H1 (cell line): ENCODE results near the gene PCED1B. TPM values are rescaled to one million over a fixed set of nuclear protein-coding genes. Genes with fewer than 3 reads are reported as not detected.

Source experiments
- CTCF ChIA-PET: fragments of 300-600 bp; sonication (Branson Sonifier 250); formaldehyde crosslinking; loops from one replicate; lab custom pipeline; 2021; ENCODE audit not compliant: partially characterized antibody; lab: Charles Lee
- POLR2A ChIA-PET: fragments of 300-600 bp; sonication (Branson Sonifier 250); formaldehyde crosslinking; loops from one replicate; lab custom pipeline; 2021; ENCODE audit warnings: inconsistent platforms; ENCODE audit not compliant: partially characterized antibody; lab: Charles Lee
- DNase-seq, 2 experiments: peaks; one replicate each; pipeline versions ENCODE4 v3.0.0 to v3.0.0-alpha.2; 2010 to 2022; ENCODE audit warnings: low spot score in 2 of 2, low read depth in 1 of 2, mixed read lengths in 1 of 2
- FAIRE-seq: peaks from 2 replicates; lab custom pipeline; 2011; peaks lifted over from hg19 to GRCh38; lab: Jason Lieb, UNC
- H2AFZ ChIP-seq: 2 replicates; pipeline ENCODE4 v1.8.1; 2012; ENCODE audit warnings: low read length, inconsistent platforms
- H2AK5ac ChIP-seq: 2 replicates; pipeline ENCODE4 v1.6.1; 2013; ENCODE audit warnings: low read depth, low read length
- H2BK120ac ChIP-seq: replicated peaks from 2 replicates; pipeline ENCODE3; 2013; ENCODE audit warnings: low read depth, low read length, inconsistent platforms
- H2BK12ac ChIP-seq: 2 replicates; pipeline ENCODE4 v1.6.1; 2013; ENCODE audit warnings: low read depth, low read length
- H2BK15ac ChIP-seq: 2 replicates; pipeline ENCODE4 v1.6.1; 2013; ENCODE audit warnings: low read length
- H2BK20ac ChIP-seq: 2 replicates; pipeline ENCODE4 v1.6.1; 2013; ENCODE audit warnings: low read length
- H2BK5ac ChIP-seq: 2 replicates; pipeline ENCODE4 v1.6.1; 2013; ENCODE audit warnings: low read depth, low read length
- H3K14ac ChIP-seq: 2 replicates; pipeline ENCODE4 v1.6.1; 2013; ENCODE audit warnings: inconsistent platforms; ENCODE audit not compliant: insufficient read length
- H3K18ac ChIP-seq: 2 replicates; pipeline ENCODE4 v1.6.1; 2013; ENCODE audit warnings: low read length; ENCODE audit errors: extremely low read depth
- H3K23ac ChIP-seq: 2 replicates; pipeline ENCODE4 v1.6.1; 2013; ENCODE audit warnings: inconsistent platforms; ENCODE audit not compliant: insufficient read length
- H3K23me2 ChIP-seq: 2 replicates; pipeline ENCODE4 v1.6.1; 2013; ENCODE audit warnings: low read depth, low read length
- H3K27ac ChIP-seq: 2 replicates; pipeline ENCODE4 v1.6.1; 2011; ENCODE audit warnings: low read depth, low read length, inconsistent platforms
- H3K27me3 ChIP-seq, 4 experiments: replicated peaks in 1 of 4; 1 replicate in 1 of 4; 2 replicates in 3 of 4; pipeline versions ENCODE4 v1.6.1 to v1.8.1; 2011 to 2013; ENCODE audit warnings: low read length in 3 of 4, mild to moderate bottlenecking in 3 of 4, inconsistent platforms in 2 of 4, mixed read lengths in 2 of 4, moderate library complexity in 1 of 4; ENCODE audit not compliant: control insufficient read depth in 3 of 4, insufficient read depth in 3 of 4; ENCODE audit errors: extremely low read depth in 1 of 4
- H3K36me3 ChIP-seq, 4 experiments: 2 replicates each; pipeline versions ENCODE4 v1.6.1 to v1.8.1; 2011 to 2013; ENCODE audit warnings: mild to moderate bottlenecking in 4 of 4, low read length in 3 of 4, moderate library complexity in 2 of 4, control low read depth in 1 of 4, inconsistent platforms in 1 of 4; ENCODE audit not compliant: insufficient read depth in 4 of 4, control insufficient read depth in 2 of 4
- H3K4ac ChIP-seq: replicated peaks from 2 replicates; pipeline ENCODE3; 2013; ENCODE audit warnings: low read length, low read depth, mixed read lengths, inconsistent platforms; ENCODE audit not compliant: insufficient read length
- H3K4me1 ChIP-seq, 4 experiments: replicated peaks in 1 of 4; 1 replicate in 1 of 4; 2 replicates in 3 of 4; pipeline versions ENCODE4 v1.6.1 to v1.8.1; 2011 to 2013; ENCODE audit warnings: low read length in 3 of 4, inconsistent platforms in 2 of 4, mixed read lengths in 1 of 4; ENCODE audit not compliant: insufficient read depth in 4 of 4, control insufficient read depth in 3 of 4
- H3K4me2 ChIP-seq, 2 experiments: 2 replicates each; pipeline versions ENCODE4 v1.6.1 to v1.8.1; 2011 to 2013; ENCODE audit warnings: low read depth in 2 of 2, low read length in 2 of 2, control low read depth in 1 of 2, inconsistent platforms in 1 of 2, mild to moderate bottlenecking in 1 of 2; ENCODE audit not compliant: insufficient read depth in 1 of 2
- H3K4me3 ChIP-seq, 4 experiments: fragments of 200-600, 300-600 bp in 1 of 4; sonication (generic), shearing (Covaris generic), sonication (Bioruptor Twin) in 1 of 4; 2 replicates each; pipeline versions ENCODE4 v1.5.1 to v1.8.1; 2011 to 2016; ENCODE audit warnings: low read length in 4 of 4, low read depth in 3 of 4, control low read depth in 2 of 4, inconsistent platforms in 2 of 4, mild to moderate bottlenecking in 2 of 4, mixed read lengths in 1 of 4, moderate library complexity in 1 of 4; ENCODE audit not compliant: insufficient read depth in 2 of 4; ENCODE audit errors: extremely low read depth in 1 of 4
- H3K56ac ChIP-seq: replicated peaks from 2 replicates; pipeline ENCODE3; 2013; ENCODE audit warnings: low read depth, mild to moderate bottlenecking, mixed read lengths, low read length, inconsistent platforms; ENCODE audit not compliant: insufficient read length
- H3K79me1 ChIP-seq: 2 replicates; pipeline ENCODE4 v1.6.1; 2013; ENCODE audit warnings: low read depth, low read length, control low read depth
- H3K79me2 ChIP-seq, 2 experiments: 2 replicates each; pipeline versions ENCODE4 v1.6.1 to v1.8.1; 2012 to 2013; ENCODE audit warnings: low read length in 2 of 2, mild to moderate bottlenecking in 2 of 2, inconsistent platforms in 1 of 2; ENCODE audit not compliant: insufficient read depth in 2 of 2, control insufficient read depth in 1 of 2
- H3K9ac ChIP-seq, 4 experiments: replicated peaks in 1 of 4; 1 replicate in 1 of 4; 2 replicates in 3 of 4; pipeline versions ENCODE4 v1.6.1 to v1.8.1; 2011 to 2013; ENCODE audit warnings: low read depth in 3 of 4, low read length in 3 of 4, control low read depth in 2 of 4, mild to moderate bottlenecking in 2 of 4, moderate library complexity in 2 of 4, inconsistent platforms in 1 of 4; ENCODE audit errors: extremely low read depth in 1 of 4
- H3K9me3 ChIP-seq, 2 experiments: 2 replicates each; pipeline versions ENCODE4 v1.6.1 to v1.8.1; 2012 to 2013; ENCODE audit warnings: mild to moderate bottlenecking in 2 of 2, moderate library complexity in 2 of 2, control low read depth in 1 of 2, inconsistent platforms in 1 of 2, low read depth in 1 of 2, low read length in 1 of 2, mixed read lengths in 1 of 2; ENCODE audit not compliant: insufficient read depth in 2 of 2
- H4K20me1 ChIP-seq, 2 experiments: replicated peaks in 1 of 2; 2 replicates each; pipeline versions ENCODE3 to v1.8.1; 2011 to 2013; ENCODE audit warnings: inconsistent platforms in 2 of 2, low read length in 2 of 2, mild to moderate bottlenecking in 1 of 2; ENCODE audit not compliant: insufficient read depth in 2 of 2, control insufficient read depth in 1 of 2
- H4K5ac ChIP-seq: 2 replicates; pipeline ENCODE4 v1.6.1; 2013; ENCODE audit warnings: low read length, low read depth, mixed read lengths, inconsistent platforms; ENCODE audit not compliant: insufficient read length
- H4K8ac ChIP-seq: 2 replicates; pipeline ENCODE4 v1.8.0; 2013; ENCODE audit warnings: mild to moderate bottlenecking, moderate library complexity, low read length, inconsistent platforms; ENCODE audit not compliant: insufficient read depth; ENCODE audit errors: extremely low read depth
- H4K91ac ChIP-seq: replicated peaks from 2 replicates; pipeline ENCODE3; 2013; ENCODE audit warnings: low read length, mixed read lengths, inconsistent platforms; ENCODE audit not compliant: insufficient read length
- JUN ChIP-seq: IDR thresholded peaks from 2 replicates; pipeline ENCODE4 v1.6.1; 2011; ENCODE audit warnings: low read depth, mild to moderate bottlenecking, improper control_type of control experiment, low read length
- WGBS, 2 experiments: shearing (Covaris generic) in 1 of 2; methylation state at CpG; one replicate each; pipeline versions ENCODE4 v1.1.6 to v1.1.7; 2013 to 2015; ENCODE audit warnings: low lambda C conversion rate in 2 of 2, mixed read lengths in 2 of 2, inconsistent platforms in 1 of 2, low coverage in 1 of 2, missing lambda C conversion rate in 1 of 2; ENCODE audit not compliant: insufficient replicate concordance in 2 of 2, insufficient coverage in 1 of 2, insufficient read length in 1 of 2; ENCODE audit errors: extremely low coverage in 1 of 2, missing lambda C conversion rate in 1 of 2; 5-methylcytosine and 5-hydroxymethylcytosine counted together
- polyA plus RNA-seq, 7 experiments: library from polyadenylated mRNA; depleted of rRNA in 3 of 7; stranded (reverse) in 5 of 7; unstranded in 2 of 7; fragments of >200 nt in 5 of 7; fragments of 200-250 nt in 2 of 7; gene quantifications; 1 replicate in 5 of 7; 2 replicates in 1 of 7; 4 replicates in 1 of 7; pipeline versions ENCODE4 v1.2.1 to v1.2.3, GENCODE V29; 2011 to 2013; ENCODE audit warnings: missing spikeins in 2 of 7, mixed read lengths in 2 of 7
- total RNA-seq: library from RNA; stranded (reverse); fragmentation: NEBNext Ultra II Directional; extraction: Animal tissue kit (Norgen Biotek cat#: 25700); gene quantifications from 2 replicates; pipeline ENCODE4 v1.2.1, GENCODE V29; 2021

Gene PCED1B
- total and polyA plus RNA-seq, 2 of the 8 experiments (the other 6 are each of a cell fraction or from before 2014, with no cell fraction given), result 4.7 to 5.4 TPM

GRCh38 chr12:47110011-47110541 is 30.7 kb downstream of the PCED1B start:
- Histone ChIP-seq H3K9ac (no peak overlapping the region), H2AFZ (no peak overlapping the region), H3K14ac (no peak overlapping the region), H3K4ac (no peak overlapping the region), H2BK5ac (no peak overlapping the region), H3K4me2 (no peak overlapping the region), H4K5ac (no peak overlapping the region), H2BK15ac (no peak overlapping the region), H2BK12ac (no peak overlapping the region), H3K9me3 (no peaks in the 10 kb centered on the region), H3K23ac (no peak overlapping the region), H3K18ac (no peak overlapping the region), H4K91ac (no peak overlapping the region), H3K79me1 (no peaks in the 10 kb centered on the region), H3K36me3 (no peaks in the 10 kb centered on the region), H3K27ac (no peak overlapping the region), H3K79me2 (no peaks in the 10 kb centered on the region), H2BK120ac (no peak overlapping the region), H2BK20ac (no peak overlapping the region), H4K20me1 (no peaks in the 10 kb centered on the region), H3K4me1 (no peaks in the 10 kb centered on the region), H2AK5ac (no peak overlapping the region), H3K23me2 (no peaks in the 10 kb centered on the region), H3K27me3 (no peaks in the 10 kb centered on the region), H3K56ac (no peak overlapping the region), H3K4me3 (no peak overlapping the region), H4K8ac (no peak overlapping the region)
- FAIRE-seq, result no peak
- 93% methylated on average over 2 of the region's 2 CpGs; no CpG with 5 or more reads in 1 of the 2 experiments for WGBS, 2 experiments
- ChIA-PET POLR2A (no interaction called here), CTCF (interaction anchor here (1.1 kb wide), 1 partner anchor 21 kb away, joined by 3 read pairs; no protein-coding TSS in a partner anchor)
- DNase-seq, result no peak
- TF ChIP-seq JUN, result no peak
